ENCODE data around the gene COL1A1. TPM values are rescaled to one million over a fixed set of nuclear protein-coding genes. Genes with fewer than 3 reads are reported as not detected.

The COL1A1 gene
- total and polyA plus RNA-seq, 4 donors = 8.3 to 72.5 (median 35.8) TPM

DNA sequence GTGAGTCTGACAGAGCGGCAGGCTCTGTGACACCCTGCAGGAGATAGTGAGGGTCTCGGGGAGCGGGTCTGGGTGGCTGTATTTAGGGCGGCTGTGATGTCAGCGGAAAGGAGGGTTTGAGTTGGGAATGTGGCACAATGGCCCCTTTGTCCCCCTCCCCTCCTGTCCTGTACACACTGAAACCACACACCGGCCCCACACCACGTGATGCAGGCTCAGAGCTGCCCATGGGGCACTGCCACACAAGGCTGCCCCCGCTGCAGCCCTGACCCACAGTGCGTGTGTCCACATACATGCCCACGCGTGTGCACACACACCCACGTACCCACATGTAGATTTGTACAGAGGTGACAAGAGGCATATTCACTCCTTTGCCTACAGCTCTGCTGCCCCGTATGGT, 20.3 kb downstream of the COL1A1 start:
- DNase-seq (ENCODE audit: low spot score) = no peak
- H3K27me3 ChIP-seq (ENCODE audit: control insufficient read depth in 4 of 4, insufficient read depth in 4 of 4, low read length in 3 of 4) = no peaks in the 10 kb centered on the region
- no peaks in the 10 kb centered on the region for H3K9me3 ChIP-seq (ENCODE audit: control insufficient read depth in 4 of 4, low read length in 3 of 4)
- no peak overlapping the region for H3K9ac ChIP-seq (ENCODE audit: low read depth in 1 of 2, low read length in 2 of 2)
- WGBS = 90% methylated on average over 13 of the region's 13 CpGs
- no peak overlapping the region for H3K27ac ChIP-seq (ENCODE audit: low read depth in 1 of 2, low read length in 2 of 2)
- H3K4me1 ChIP-seq (ENCODE audit: control insufficient read depth in 4 of 4, insufficient read depth in 4 of 4, low read length in 3 of 4) = peaks cover 0 to 6% (median 0%) of the 10 kb centered on the region in 4 donors
- no peaks in the 10 kb centered on the region for H3K36me3 ChIP-seq (ENCODE audit: control insufficient read depth in 4 of 4, insufficient read depth in 3 of 4, low read depth in 1 of 4, low read length in 3 of 4)
- H3K4me3 ChIP-seq (ENCODE audit: low read depth in 1 of 3, low read length in 3 of 3) = no peak overlapping the region
- TF ChIP-seq MAX (IDR thresholded peaks at IDR 0.05) = no peak
- no peak for TF ChIP-seq EGR1 (IDR thresholded peaks at IDR 0.05; ENCODE audit: low read depth in 2 of 2)
- no peak for TF ChIP-seq NR2F2 (IDR thresholded peaks at IDR 0.05)
- no peak for TF ChIP-seq HNF4G (IDR thresholded peaks at IDR 0.05)
- TF ChIP-seq TAF1 (conservative IDR thresholded peaks at IDR 0.05) = no peak
- TF ChIP-seq YY1 (IDR thresholded peaks at IDR 0.05) = no peak
- no peak for TF ChIP-seq RAD21 (IDR thresholded peaks at IDR 0.05)
- no peak for TF ChIP-seq CTCF (IDR thresholded peaks at IDR 0.05; ENCODE audit: low read depth, low read length, missing input control)
- no peak for TF ChIP-seq HNF4A (conservative IDR thresholded peaks at IDR 0.05)
- TF ChIP-seq, protein P1, sequence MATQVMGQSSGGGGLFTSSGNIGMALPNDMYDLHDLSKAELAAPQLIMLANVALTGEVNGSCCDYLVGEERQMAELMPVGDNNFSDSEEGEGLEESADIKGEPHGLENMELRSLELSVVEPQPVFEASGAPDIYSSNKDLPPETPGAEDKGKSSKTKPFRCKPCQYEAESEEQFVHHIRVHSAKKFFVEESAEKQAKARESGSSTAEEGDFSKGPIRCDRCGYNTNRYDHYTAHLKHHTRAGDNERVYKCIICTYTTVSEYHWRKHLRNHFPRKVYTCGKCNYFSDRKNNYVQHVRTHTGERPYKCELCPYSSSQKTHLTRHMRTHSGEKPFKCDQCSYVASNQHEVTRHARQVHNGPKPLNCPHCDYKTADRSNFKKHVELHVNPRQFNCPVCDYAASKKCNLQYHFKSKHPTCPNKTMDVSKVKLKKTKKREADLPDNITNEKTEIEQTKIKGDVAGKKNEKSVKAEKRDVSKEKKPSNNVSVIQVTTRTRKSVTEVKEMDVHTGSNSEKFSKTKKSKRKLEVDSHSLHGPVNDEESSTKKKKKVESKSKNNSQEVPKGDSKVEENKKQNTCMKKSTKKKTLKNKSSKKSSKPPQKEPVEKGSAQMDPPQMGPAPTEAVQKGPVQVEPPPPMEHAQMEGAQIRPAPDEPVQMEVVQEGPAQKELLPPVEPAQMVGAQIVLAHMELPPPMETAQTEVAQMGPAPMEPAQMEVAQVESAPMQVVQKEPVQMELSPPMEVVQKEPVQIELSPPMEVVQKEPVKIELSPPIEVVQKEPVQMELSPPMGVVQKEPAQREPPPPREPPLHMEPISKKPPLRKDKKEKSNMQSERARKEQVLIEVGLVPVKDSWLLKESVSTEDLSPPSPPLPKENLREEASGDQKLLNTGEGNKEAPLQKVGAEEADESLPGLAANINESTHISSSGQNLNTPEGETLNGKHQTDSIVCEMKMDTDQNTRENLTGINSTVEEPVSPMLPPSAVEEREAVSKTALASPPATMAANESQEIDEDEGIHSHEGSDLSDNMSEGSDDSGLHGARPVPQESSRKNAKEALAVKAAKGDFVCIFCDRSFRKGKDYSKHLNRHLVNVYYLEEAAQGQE (IDR thresholded peaks at IDR 0.05) = no peak
- TF ChIP-seq FOXA2 (IDR thresholded peaks at IDR 0.05) = no peak

GRCh38 chr17:50180620-50181019, 20.8 kb downstream of the COL1A1 start:
- 84% methylated on average over 12 of the region's 12 CpGs for WGBS
- Histone ChIP-seq H3K27me3 (ENCODE audit: control insufficient read depth in 4 of 4, insufficient read depth in 4 of 4, low read length in 3 of 4) (no peaks in the 10 kb centered on the region), H3K27ac (ENCODE audit: low read depth in 1 of 2, low read length in 2 of 2) (no peak overlapping the region), H3K4me3 (ENCODE audit: low read depth in 1 of 3, low read length in 3 of 3) (no peak overlapping the region), H3K4me1 (ENCODE audit: control insufficient read depth in 4 of 4, insufficient read depth in 4 of 4, low read length in 3 of 4) (peaks cover 0 to 6% (median 0%) of the 10 kb centered on the region in 4 donors), H3K9me3 (ENCODE audit: control insufficient read depth in 4 of 4, low read length in 3 of 4) (no peaks in the 10 kb centered on the region), H3K9ac (ENCODE audit: low read depth in 1 of 2, low read length in 2 of 2) (no peak overlapping the region), H3K36me3 (ENCODE audit: control insufficient read depth in 4 of 4, insufficient read depth in 3 of 4, low read depth in 1 of 4, low read length in 3 of 4) (no peaks in the 10 kb centered on the region)
- TF ChIP-seq RAD21 (IDR thresholded peaks at IDR 0.05) (no peak), HNF4G (IDR thresholded peaks at IDR 0.05) (no peak), TAF1 (conservative IDR thresholded peaks at IDR 0.05) (no peak), CTCF (IDR thresholded peaks at IDR 0.05; ENCODE audit: low read depth, low read length, missing input control) (no peak), ATF3 (IDR thresholded peaks at IDR 0.05) (no peak), SP1 (IDR thresholded peaks at IDR 0.05) (no peak)
- TF ChIP-seq, protein P1 (IDR thresholded peaks at IDR 0.05) = no peak
- no peak for DNase-seq (ENCODE audit: low spot score)

Data from liver (tissue), 9 donors.